SKM-1 treated with dmso at 0.1 percent for 144 hours (cell line): ENCODE results near the gene MAN1A2.

Source experiments
- DNase-seq: peaks from one replicate; lab custom pipeline; 2025; ENCODE audit not compliant: unreplicated experiment; lab: John Stamatoyannopoulos, UW

The MAN1A2 gene

DNA sequence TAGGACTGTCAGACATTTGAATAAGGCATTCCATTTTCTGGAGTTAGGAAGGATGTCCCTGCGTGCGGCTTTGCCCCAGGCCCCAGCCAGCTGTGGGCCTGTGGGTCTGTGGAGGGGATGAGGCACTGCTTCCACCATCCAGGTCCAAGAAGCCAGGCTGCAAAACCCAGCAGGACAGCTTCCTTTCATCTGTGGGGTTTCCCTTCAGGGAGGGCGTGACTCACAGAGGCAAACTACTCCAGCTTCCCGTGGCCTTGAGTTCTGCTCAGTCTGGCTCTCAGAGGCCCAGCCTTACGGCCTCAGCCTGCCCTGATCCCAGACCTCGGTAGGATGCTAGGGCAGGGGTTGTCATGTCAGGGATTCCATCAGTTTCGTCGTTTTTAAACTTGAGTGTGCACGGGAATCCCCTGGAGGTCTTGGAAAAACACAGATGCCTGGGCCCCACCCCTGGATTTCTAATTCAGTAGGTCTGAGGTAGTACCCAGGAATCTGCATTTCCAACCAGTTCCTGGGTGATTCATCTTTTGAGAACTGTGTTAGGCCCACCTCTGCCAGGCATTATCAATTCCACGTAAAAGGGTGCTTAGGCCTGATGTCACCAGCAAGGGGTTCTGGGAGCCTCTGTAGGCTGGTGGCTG, 206.3 kb downstream of the MAN1A2 start:
- DNase-seq, result no peak

DNA sequence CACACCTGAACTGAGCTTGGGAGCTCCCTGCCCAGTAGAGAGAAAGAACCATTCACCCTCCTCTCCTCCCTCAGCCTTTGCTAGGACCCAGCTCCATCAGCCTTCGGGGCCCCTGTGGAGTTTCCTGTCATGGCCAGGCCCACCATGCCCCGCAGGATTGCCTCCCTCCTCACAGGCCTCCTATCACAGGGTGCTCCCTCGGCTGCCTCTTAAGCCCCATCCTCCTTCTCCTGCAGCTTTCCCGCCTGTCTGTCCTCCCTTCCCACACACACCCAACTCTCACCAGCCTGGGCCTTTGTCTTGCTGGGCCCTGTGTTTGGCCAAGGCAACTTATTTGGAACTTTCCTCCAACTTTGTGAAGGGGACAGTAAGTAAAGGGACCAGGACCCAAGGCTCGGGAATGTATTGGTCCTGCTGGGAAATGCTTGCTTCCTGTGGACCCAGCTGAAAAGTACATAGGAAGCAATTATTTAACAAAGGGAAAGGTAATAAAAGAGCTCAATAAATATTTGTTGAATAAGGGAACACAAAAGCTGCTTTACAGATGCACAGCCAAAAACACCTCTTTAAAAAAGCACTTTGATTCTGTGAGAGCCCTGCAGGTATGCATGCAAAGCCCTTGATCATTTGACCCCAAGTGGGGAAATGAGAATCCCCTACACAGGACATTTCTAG, 207.0 kb downstream of the MAN1A2 start:
- no peak for DNase-seq

DNA sequence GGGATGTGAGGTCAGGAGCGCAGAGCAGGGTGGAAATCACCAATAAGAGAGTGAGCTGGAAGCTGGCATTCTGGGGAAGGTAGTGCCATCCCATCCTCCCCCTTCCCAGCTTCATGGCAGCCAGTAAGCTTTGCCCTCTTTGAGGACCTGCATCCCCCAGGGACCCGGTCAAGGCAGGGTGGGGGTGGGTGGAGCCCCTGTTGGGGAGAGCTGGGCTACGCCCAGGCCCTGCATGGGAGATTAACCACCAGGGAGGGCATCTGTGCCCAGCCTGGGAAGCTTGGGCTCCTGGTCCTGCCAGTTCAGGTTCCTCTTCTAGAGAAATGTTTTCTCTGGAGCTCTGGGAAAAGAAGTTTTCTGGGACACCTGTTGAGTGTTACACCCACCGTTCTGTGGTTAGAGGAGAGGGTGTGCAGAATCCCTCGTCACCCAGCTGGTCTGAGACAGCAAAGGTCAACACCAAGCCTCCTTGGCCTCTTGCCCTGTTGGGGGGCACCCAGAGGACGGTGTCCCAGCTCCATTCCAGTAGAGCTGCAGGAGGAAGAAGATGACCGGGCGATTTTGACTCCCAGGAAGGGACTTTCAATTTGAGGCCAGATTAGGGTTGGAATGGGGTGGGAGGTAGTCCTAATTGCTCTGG, 208.5 kb downstream of the MAN1A2 start:
- no peak for DNase-seq

DNA sequence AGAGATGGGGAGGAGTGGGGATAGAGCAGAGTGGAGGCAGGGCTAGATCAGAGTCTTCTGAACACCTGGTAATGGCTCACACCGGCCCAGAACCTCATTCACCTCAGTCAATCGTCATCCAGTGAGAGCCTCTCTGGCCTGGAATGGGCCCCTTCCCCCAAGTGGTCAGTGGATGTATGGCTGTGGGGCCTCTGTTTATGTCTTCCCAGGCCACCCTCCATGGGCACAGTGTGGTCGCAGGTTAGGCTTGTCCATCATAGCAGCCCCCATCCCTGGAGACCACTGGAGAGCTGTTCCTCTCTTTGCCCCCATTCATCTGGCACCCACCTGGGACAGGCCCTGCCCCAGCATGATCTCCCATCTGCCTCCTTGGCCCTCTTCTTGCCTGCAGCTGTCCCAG, 209.0 kb downstream of the MAN1A2 start:
- no peak for DNase-seq

DNA sequence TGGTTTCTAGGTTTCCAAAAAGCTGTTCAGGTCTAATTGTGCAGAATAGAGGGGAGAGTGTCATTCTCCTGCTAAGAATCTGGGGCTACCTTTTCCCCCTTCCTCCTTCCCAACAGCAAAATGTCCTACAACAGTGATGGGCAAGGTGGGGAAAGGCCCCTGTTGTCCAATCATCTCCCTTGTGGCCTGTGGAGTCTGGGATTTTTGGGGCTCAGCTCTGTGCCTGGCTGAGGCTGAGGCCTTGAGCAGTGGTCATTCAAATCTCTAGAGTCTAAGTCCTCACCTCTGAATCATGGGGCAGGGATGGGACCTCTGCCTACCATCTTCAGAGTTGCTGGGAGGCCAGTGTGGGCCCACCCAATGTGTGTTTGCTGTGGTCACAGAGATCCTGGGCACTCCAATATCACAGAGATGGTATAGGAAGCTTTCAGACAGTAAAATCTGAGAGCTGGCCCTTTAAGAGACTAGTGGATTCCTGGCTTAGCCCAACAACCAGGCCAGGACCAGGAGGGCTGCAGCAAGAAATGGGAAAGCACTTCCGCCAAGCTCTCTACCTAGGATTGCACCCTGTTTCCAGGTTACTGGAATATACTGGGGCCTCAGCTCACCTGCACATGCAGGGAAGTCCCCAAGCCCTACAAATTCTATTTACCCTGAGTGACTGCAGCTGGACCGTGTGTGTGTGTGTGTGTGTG, 210.1 kb downstream of the MAN1A2 start:
- no peak for DNase-seq

DNA sequence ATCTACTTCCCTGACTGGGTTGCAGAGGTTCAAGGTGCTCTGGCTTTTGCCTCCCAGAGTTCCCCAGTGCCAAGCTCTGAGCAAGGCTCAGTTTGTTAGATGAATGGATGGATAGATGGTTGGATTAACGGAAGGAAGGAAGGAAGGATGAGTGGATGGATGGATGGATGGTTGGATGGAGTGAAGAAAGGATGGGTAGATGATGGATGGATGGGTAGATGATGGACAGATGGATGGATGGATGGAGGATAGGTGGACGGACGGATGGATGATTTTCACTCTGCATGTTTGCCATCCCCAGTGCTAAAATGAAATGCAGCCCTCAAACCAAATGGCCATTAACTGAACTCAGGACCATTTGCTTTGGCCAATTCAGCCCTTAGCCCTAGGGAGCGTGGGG, 211.2 kb downstream of the MAN1A2 start:
- no peak for DNase-seq
